CD14-positive monocyte (primary cell): ENCODE measurements around the gene DLGAP5. TPM values are rescaled to one million over a fixed set of nuclear protein-coding genes. Genes with fewer than 3 reads are reported as not detected.
A peak's percentile ranks its signal among the peaks of the same experiment; 100 is the strongest.

ENCODE experiments used
- DNase-seq, 3 donors: peaks; one replicate each; pipeline ENCODE4 v3.0.0-alpha.2; 2011 to 2022
- H2AFZ ChIP-seq: 2 replicates; pipeline ENCODE4 v1.6.0; 2012; ENCODE audit warnings: mild to moderate bottlenecking, low read depth, low read length, inconsistent platforms; ENCODE audit not compliant: insufficient read depth, poor library complexity, severe bottlenecking
- H3K27ac ChIP-seq, 2 donors: 1 replicate in 1 of 2; 2 replicates in 1 of 2; pipeline ENCODE4 v1.5.1; 2012 to 2013; ENCODE audit warnings: low read length in 2 of 2, control low read depth in 1 of 2, inconsistent platforms in 1 of 2, low read depth in 1 of 2, mild to moderate bottlenecking in 1 of 2
- H3K27me3 ChIP-seq, 2 donors: one replicate each; pipeline versions ENCODE4 v1.6.0 to v1.6.1; 2011 to 2013; ENCODE audit warnings: low read length in 2 of 2; ENCODE audit not compliant: control insufficient read depth in 2 of 2, insufficient read depth in 2 of 2
- H3K36me3 ChIP-seq, 2 donors: replicated peaks in 1 of 2; 1 replicate in 1 of 2; 2 replicates in 1 of 2; pipeline versions ENCODE4 v1.5.1 to v1.6.1; 2012 to 2013; ENCODE audit warnings: low read length in 2 of 2, control low read depth in 1 of 2, inconsistent platforms in 1 of 2, mild to moderate bottlenecking in 1 of 2; ENCODE audit not compliant: insufficient read depth in 2 of 2, control insufficient read depth in 1 of 2
- H3K4me1 ChIP-seq, 2 donors: 1 replicate in 1 of 2; 2 replicates in 1 of 2; pipeline versions ENCODE4 v1.5.1 to v1.6.1; 2012 to 2013; ENCODE audit warnings: low read length in 2 of 2, control low read depth in 1 of 2, inconsistent platforms in 1 of 2, mild to moderate bottlenecking in 1 of 2, moderate library complexity in 1 of 2; ENCODE audit not compliant: insufficient read depth in 2 of 2, control insufficient read depth in 1 of 2
- H3K4me2 ChIP-seq: replicated peaks from 2 replicates; pipeline ENCODE3; 2012; ENCODE audit warnings: low read length, moderate library complexity, mild to moderate bottlenecking; ENCODE audit not compliant: poor library complexity, severe bottlenecking; ENCODE audit errors: extremely low read depth
- H3K4me3 ChIP-seq, 3 experiments: fragments of 200-600 bp in 1 of 3; sonication (generic) in 1 of 3; replicated peaks in 1 of 3; 1 replicate in 2 of 3; 2 replicates in 1 of 3; pipeline ENCODE4 v1.5.1; 2011 to 2013; ENCODE audit warnings: low read length in 3 of 3, mild to moderate bottlenecking in 3 of 3, control low read depth in 2 of 3, low read depth in 2 of 3, inconsistent platforms in 1 of 3, moderate library complexity in 1 of 3
- H3K79me2 ChIP-seq: 2 replicates; pipeline ENCODE4 v1.6.0; 2012; ENCODE audit warnings: mild to moderate bottlenecking, control low read depth, inconsistent platforms, low read length, moderate library complexity; ENCODE audit not compliant: insufficient read depth
- H3K9ac ChIP-seq: 2 replicates; pipeline ENCODE4 v1.6.0; 2017; ENCODE audit warnings: low read length, mild to moderate bottlenecking; ENCODE audit not compliant: insufficient read depth, poor library complexity, severe bottlenecking
- H3K9me3 ChIP-seq, 2 donors: replicated peaks in 1 of 2; 1 replicate in 1 of 2; 2 replicates in 1 of 2; pipeline versions ENCODE4 v1.5.1 to v1.6.1; 2012 to 2013; ENCODE audit warnings: low read length in 2 of 2, control low read depth in 1 of 2; ENCODE audit not compliant: control insufficient read depth in 1 of 2, insufficient read depth in 1 of 2
- H4K20me1 ChIP-seq: 2 replicates; pipeline ENCODE4 v1.6.0; 2012; ENCODE audit warnings: mild to moderate bottlenecking, low read length, control low read depth, moderate library complexity; ENCODE audit not compliant: insufficient read depth
- H3K27ac Mint-ChIP-seq, 7 donors: one replicate each; pipeline ENCODE4 v1.8.0; 2020; ENCODE audit warnings: mild to moderate bottlenecking in 7 of 7, mixed read lengths in 7 of 7, moderate library complexity in 6 of 7, inconsistent platforms in 2 of 7
- H3K27me3 Mint-ChIP-seq, 3 donors: one replicate each; pipeline ENCODE4 v1.8.0; 2021 to 2022; ENCODE audit warnings: low read depth in 3 of 3, mild to moderate bottlenecking in 3 of 3, mixed read lengths in 3 of 3, moderate library complexity in 3 of 3, inconsistent platforms in 1 of 3
- H3K36me3 Mint-ChIP-seq, 2 donors: one replicate each; pipeline ENCODE4 v1.8.0; 2020; ENCODE audit warnings: mixed read lengths in 2 of 2, inconsistent platforms in 1 of 2, mild to moderate bottlenecking in 1 of 2
- H3K4me1 Mint-ChIP-seq: one replicate; pipeline ENCODE4 v1.8.0; 2020; ENCODE audit warnings: mild to moderate bottlenecking, mixed read lengths
- H3K4me3 Mint-ChIP-seq, 2 donors: one replicate each; pipeline ENCODE4 v1.8.0; 2020; ENCODE audit warnings: mild to moderate bottlenecking in 2 of 2, mixed read lengths in 2 of 2, moderate library complexity in 1 of 2
- H3K9me3 Mint-ChIP-seq, 7 donors: one replicate each; pipeline ENCODE4 v1.8.0; 2020 to 2022; ENCODE audit warnings: mixed read lengths in 7 of 7, mild to moderate bottlenecking in 6 of 7, moderate library complexity in 6 of 7, inconsistent platforms in 2 of 7
- CTCF ChIP-seq: fragments of 200-600 bp; IDR thresholded peaks from one replicate; pipeline ENCODE4 v1.8.0; 2022; ENCODE audit warnings: antibody characterized with exemption, mild to moderate bottlenecking
- WGBS: methylation state at CpG from one replicate; pipeline ENCODE4 v1.1.5; 2013; ENCODE audit warnings: missing lambda C conversion rate; ENCODE audit not compliant: insufficient coverage; 5-methylcytosine and 5-hydroxymethylcytosine counted together
- intact Hi-C, 2 donors: fragments of 100-400 bp; cut with micrococcal nuclease; formaldehyde crosslinking; loops; one replicate each; pipeline versions ENCODE4 v1.15.0 to v1.15.1; 2023
- polyA plus RNA-seq, 3 donors: library from polyadenylated mRNA; depleted of rRNA in 1 of 3; unstranded in 2 of 3; stranded (reverse) in 1 of 3; fragments of 300-500 nt in 2 of 3; fragments of >200 nt in 1 of 3; fragmentation: Illumina TruSeq in 2 of 3; gene quantifications; 1 replicate in 2 of 3; 2 replicates in 1 of 3; pipeline ENCODE4 v1.2.3, GENCODE V29; 2012 to 2021

The DLGAP5 gene
- polyA plus RNA-seq, 3 donors, result 0.23 TPM; not detected in 2

GRCh38 chr14:55129086-55129427 is 62.3 kb downstream of the DLGAP5 start, which contains the start of gene LGALS3:
Gene LGALS3 (plus strand): TSS chr14:55129252. CDS start chr14:55137374, 8,122 bp downstream.
- Mint-ChIP-seq H3K27me3 (peaks cover 0 to 2% (median 0%) of the 10 kb centered on the region in 3 donors), H3K27ac (peak within 1 kb of the TSS; percentile 85 to 96 (median 93)), H3K9me3 (peaks cover 0 to 1% (median 0%) of the 10 kb centered on the region in 7 donors), H3K4me3 (peak within 1 kb of the TSS; percentile 91 to 92), H3K36me3 (peaks cover 26 to 33% of the 10 kb centered on the region in 2 donors), H3K4me1 (peaks cover 82% of the 10 kb centered on the region)
- peaks cover 8 to 18% of the 10 kb centered on the region in 2 donors for H3K36me3 ChIP-seq
- H3K27me3 ChIP-seq, result no peaks in the 10 kb centered on the region
- peak within 1 kb of the TSS; percentile 59 to 93 for H3K27ac ChIP-seq
- peak within 1 kb of the TSS; percentile 82 for H3K4me2 ChIP-seq
- H3K9me3 ChIP-seq, result no peaks in the 10 kb centered on the region
- no peak for TF ChIP-seq CTCF
- H4K20me1 ChIP-seq, result peaks cover 45% of the 10 kb centered on the region
- peak within 1 kb of the TSS; percentile 99 for H3K9ac ChIP-seq
- intact Hi-C loops, result loop anchor here in 1 of 2 donors (5.0 kb wide), 1 partner anchor 37 kb away; no protein-coding TSS in a partner anchor
- peak within 1 kb of the TSS; percentile 65 for H2AFZ ChIP-seq
- peak within 1 kb of the TSS; percentile 64 to 88 (median 69) for H3K4me3 ChIP-seq
- peaks cover 73 to 87% of the 10 kb centered on the region in 2 donors for H3K4me1 ChIP-seq
- WGBS, result 0% methylated on average over 50 of the region's 50 CpGs
- peak; percentile 58 to 67 (median 60) for DNase-seq
- peaks cover 52% of the 10 kb centered on the region for H3K79me2 ChIP-seq

- intact Hi-C loops, result loop anchor here in 1 of 2 donors (5.0 kb wide), 1 partner anchor 36 kb away; no protein-coding TSS in a partner anchor
- peaks cover 6 to 13% of the 10 kb centered on the region in 2 donors for H3K36me3 ChIP-seq
- peaks cover 47% of the 10 kb centered on the region for H3K79me2 ChIP-seq
- no peaks in the 10 kb centered on the region for H3K9me3 ChIP-seq
- H3K27ac ChIP-seq, result peak overlapping the region; percentile 48 to 93
- H4K20me1 ChIP-seq, result peaks cover 40% of the 10 kb centered on the region
- WGBS, result 2% methylated on average over 16 of the region's 20 CpGs
- TF ChIP-seq CTCF, result no peak
- peak overlapping the region; percentile 65 for H2AFZ ChIP-seq
- Mint-ChIP-seq H3K4me1 (peaks cover 86% of the 10 kb centered on the region), H3K4me3 (peak overlapping the region in 1 of 2 donors; percentile 71), H3K36me3 (peaks cover 26 to 31% of the 10 kb centered on the region in 2 donors), H3K9me3 (peaks cover 0 to 1% (median 0%) of the 10 kb centered on the region in 7 donors), H3K27ac (peak overlapping the region; percentile 73 to 96 (median 86)), H3K27me3 (peaks cover 0 to 3% (median 0%) of the 10 kb centered on the region in 3 donors)
- peak overlapping the region; percentile 82 for H3K4me2 ChIP-seq
- H3K4me3 ChIP-seq, result peak overlapping the region; percentile 22 to 88 (median 69)
- H3K9ac ChIP-seq, result peak overlapping the region; percentile 99
- peaks cover 78 to 92% of the 10 kb centered on the region in 2 donors for H3K4me1 ChIP-seq
- no peaks in the 10 kb centered on the region for H3K27me3 ChIP-seq
- DNase-seq, result peak in 2 of 3 donors; percentile 55 to 62
Measured at GRCh38 chr14:55128386-55129085, 62.8 kb downstream of the DLGAP5 start.
